HEK293T (cell line): Measurements from ENCODE around the gene COX6B2.

Source experiments
- CTCF ChIA-PET: fragments of 350-600 bp; formaldehyde crosslinking; extraction: SDS; loops from one replicate; lab custom pipeline; 2021; ENCODE audit warnings: antibody characterized with exemption, inconsistent platforms; lab: Yijun Ruan, JAX
- POLR2A ChIA-PET: fragments of 350-600 bp; formaldehyde crosslinking; extraction: SDS; loops from one replicate; lab custom pipeline; 2020; ENCODE audit warnings: antibody characterized with exemption, inconsistent platforms; lab: Yijun Ruan, JAX
- DNase-seq: peaks from one replicate; pipeline ENCODE4 v3.0.0; 2012; ENCODE audit warnings: mixed read lengths; ENCODE audit errors: extremely low spot score
- ARNT ChIP-seq: fragments of 450-650 bp; IDR thresholded peaks from 2 replicates; pipeline ENCODE4 v1.6.1; 2017; ENCODE audit warnings: mild to moderate bottlenecking
- BHLHE40 ChIP-seq: fragments of 450-650 bp; IDR thresholded peaks from 2 replicates; pipeline ENCODE4 v1.6.1; 2016; ENCODE audit warnings: mild to moderate bottlenecking, moderate library complexity, borderline replicate concordance
- CTBP1 ChIP-seq: fragments of 450-650 bp; IDR thresholded peaks from 2 replicates; pipeline ENCODE4 v1.6.1; 2016; ENCODE audit warnings: borderline replicate concordance
- ELF4 ChIP-seq: fragments of 450-650 bp; IDR thresholded peaks from 2 replicates; pipeline ENCODE4 v1.6.1; 2017; ENCODE audit warnings: antibody characterized with exemption
- FOXA1 ChIP-seq: fragments of 450-650 bp; IDR thresholded peaks from 2 replicates; pipeline ENCODE4 v1.6.1; 2016; ENCODE audit warnings: mild to moderate bottlenecking
- FOXK2 ChIP-seq: fragments of 450-650 bp; IDR thresholded peaks from 2 replicates; pipeline ENCODE4 v1.6.1; 2016; ENCODE audit warnings: mild to moderate bottlenecking
- FOXM1 ChIP-seq: fragments of 450-650 bp; IDR thresholded peaks from 2 replicates; pipeline ENCODE4 v1.6.1; 2017; ENCODE audit warnings: mild to moderate bottlenecking, borderline replicate concordance
- HDGF ChIP-seq: fragments of 450-650 bp; IDR thresholded peaks from 2 replicates; pipeline ENCODE4 v1.6.1; 2017; ENCODE audit warnings: antibody characterized with exemption, borderline replicate concordance
- L3MBTL2 ChIP-seq: fragments of 450-650 bp; conservative IDR thresholded peaks from 2 replicates; pipeline ENCODE4 v1.6.1; 2016; ENCODE audit warnings: mild to moderate bottlenecking
- LEF1 ChIP-seq: fragments of 450-650 bp; IDR thresholded peaks from 2 replicates; pipeline ENCODE4 v1.6.1; 2017; ENCODE audit warnings: mild to moderate bottlenecking, borderline replicate concordance
- NFRKB ChIP-seq: fragments of 450-650 bp; IDR thresholded peaks from 2 replicates; pipeline ENCODE4 v1.6.1; 2016; ENCODE audit warnings: mild to moderate bottlenecking, moderate library complexity
- SP1 ChIP-seq: fragments of 450-650 bp; IDR thresholded peaks from 2 replicates; pipeline ENCODE4 v1.6.1; 2017
- SUZ12 ChIP-seq: fragments of 450-650 bp; IDR thresholded peaks from 2 replicates; pipeline ENCODE4 v1.6.1; 2016; ENCODE audit warnings: mild to moderate bottlenecking
- ZNF384 ChIP-seq: fragments of 450-650 bp; IDR thresholded peaks from 2 replicates; pipeline ENCODE4 v1.6.1; 2016
- TF ChIP-seq, protein P1 (sequence below): fragments of 450-650 bp; IDR thresholded peaks from 2 replicates; pipeline ENCODE4 v1.6.1; 2016

COX6B2 gene

DNA sequence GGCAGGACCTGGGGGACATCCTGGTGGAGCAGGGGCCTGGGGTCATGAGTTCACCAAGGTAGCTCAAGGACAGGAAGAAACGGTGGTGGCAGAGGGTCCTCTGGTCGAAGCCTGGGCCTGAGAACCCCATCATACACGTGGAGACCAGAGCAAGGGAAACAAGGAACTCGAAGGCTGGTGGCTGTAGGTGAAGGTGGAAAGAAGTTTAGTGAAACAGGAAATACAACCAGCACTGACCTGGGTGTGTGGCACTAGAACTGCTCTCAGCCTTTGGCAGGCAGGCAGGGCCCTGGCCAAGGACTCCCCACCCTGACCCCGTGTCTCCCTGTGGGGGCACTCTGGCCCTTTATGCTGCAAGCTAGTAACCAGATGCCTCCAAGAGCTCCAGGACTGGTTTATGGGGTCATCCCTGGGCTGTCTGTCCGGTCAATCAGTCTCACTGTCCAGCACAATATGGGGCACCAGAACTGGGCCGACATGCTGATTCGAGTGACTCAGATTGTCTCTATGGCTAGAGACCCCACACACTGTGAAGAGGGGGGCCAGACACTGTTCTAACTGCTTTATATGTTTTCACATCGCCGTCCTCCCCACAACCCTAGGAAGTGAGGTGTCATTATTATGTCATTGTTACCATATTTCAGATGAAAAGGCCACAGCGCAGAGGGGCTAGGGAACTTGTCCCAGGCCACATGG lies 3.8 kb downstream of the COX6B2 start:
- TF ChIP-seq FOXA1: no peak
- TF ChIP-seq BHLHE40: no peak
- no peak for TF ChIP-seq SP1
- TF ChIP-seq ELF4: no peak
- no peak for TF ChIP-seq LEF1
- no peak for TF ChIP-seq FOXM1
- no peak for TF ChIP-seq FOXK2
- TF ChIP-seq L3MBTL2: no peak
- no peak for TF ChIP-seq ARNT
- no peak for TF ChIP-seq SUZ12
- no peak for TF ChIP-seq CTBP1
- no peak for TF ChIP-seq NFRKB
- no peak for TF ChIP-seq HDGF
- no peak for TF ChIP-seq ZNF384
- TF ChIP-seq, protein P1, sequence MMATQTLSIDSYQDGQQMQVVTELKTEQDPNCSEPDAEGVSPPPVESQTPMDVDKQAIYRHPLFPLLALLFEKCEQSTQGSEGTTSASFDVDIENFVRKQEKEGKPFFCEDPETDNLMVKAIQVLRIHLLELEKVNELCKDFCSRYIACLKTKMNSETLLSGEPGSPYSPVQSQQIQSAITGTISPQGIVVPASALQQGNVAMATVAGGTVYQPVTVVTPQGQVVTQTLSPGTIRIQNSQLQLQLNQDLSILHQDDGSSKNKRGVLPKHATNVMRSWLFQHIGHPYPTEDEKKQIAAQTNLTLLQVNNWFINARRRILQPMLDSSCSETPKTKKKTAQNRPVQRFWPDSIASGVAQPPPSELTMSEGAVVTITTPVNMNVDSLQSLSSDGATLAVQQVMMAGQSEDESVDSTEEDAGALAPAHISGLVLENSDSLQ: no peak
- DNase-seq: no peak
- CTCF ChIA-PET: no interaction called here
- POLR2A ChIA-PET: interaction anchor here (0.6 to 3.7 kb wide), 3 partner anchors 12 to 87 kb away, joined by 3 to 27 read pairs (median 3); partner anchors contain the start of gene KMT5C

DNA sequence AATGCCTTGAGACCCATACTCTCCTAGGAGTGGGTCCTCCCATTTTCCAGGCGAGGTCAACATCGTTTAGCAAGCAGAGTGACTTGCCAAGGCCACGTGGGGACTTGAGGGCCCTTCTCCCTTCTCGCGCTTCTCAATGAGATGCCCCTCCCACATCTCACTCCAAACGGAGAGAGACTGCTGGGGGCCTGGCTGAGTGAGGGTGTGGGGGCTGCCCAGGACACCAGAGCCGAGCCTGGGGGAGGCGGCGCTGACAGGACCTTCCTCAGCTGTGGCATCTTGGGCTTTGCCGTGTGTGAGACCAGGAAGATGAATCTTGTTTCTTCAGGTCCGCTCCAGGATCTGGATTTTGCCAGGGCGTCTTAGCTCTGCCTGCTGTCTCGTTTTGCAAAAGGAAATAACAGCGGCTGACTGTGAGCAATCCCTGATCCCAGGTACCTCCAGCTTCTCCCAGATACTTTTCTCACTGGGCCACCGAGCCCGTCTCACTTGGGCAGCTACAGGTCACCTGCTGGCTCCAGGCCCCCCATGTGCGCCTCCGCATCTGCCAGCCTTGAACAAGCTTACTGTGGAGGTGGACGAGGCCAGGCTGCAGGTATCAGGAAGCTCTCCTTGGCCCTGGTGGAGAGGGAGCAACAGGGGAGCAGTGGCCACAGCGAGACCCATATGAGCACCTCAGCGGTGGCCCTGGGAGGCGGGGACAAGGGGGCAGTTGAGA lies 6.0 kb downstream of the COX6B2 start:
- TF ChIP-seq L3MBTL2: peak; percentile 35; the same call in 1 of the 2 replicates
- no peak for TF ChIP-seq NFRKB
- POLR2A ChIA-PET: interaction anchor here (1.2 to 3.7 kb wide), 4 partner anchors 10 to 59 kb away, joined by 5 to 27 read pairs (median 6); partner anchors contain the start of genes KMT5C, TMEM238 and UBE2S
- CTCF ChIA-PET: interaction anchor here (0.5 to 1.4 kb wide), 3 partner anchors 23 to 305 kb away, joined by 3 to 4 read pairs (median 3); no protein-coding TSS in a partner anchor
- DNase-seq: no peak

DNA sequence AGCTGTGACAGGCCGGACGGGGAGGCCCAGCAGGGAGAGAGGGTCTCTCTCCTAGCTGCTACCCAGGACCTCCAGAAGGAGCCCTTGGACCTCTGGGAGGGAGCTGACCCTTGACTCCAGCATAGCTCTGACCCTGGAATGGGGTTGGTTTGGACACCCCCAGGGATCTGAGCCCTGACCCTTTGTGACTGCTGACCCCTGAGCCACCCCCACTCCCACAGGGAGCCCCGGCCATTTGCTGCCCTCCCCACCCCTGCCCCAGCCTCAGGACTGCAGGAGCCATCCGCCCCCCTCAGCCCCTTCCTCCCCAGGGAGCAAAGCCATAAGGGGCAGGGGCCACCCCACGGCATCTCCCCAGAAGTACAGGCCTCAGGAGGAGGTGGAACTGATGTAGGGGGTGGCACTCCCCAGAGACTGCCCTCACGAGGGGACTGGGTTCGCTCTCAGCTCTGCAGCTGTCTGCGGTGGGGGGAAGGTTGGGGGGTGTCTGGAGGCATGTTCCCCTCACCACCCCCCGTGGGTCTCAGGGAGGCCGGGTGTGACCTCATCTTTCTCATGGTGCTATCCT lies 7.0 kb downstream of the COX6B2 start:
- TF ChIP-seq HDGF: no peak
- no peak for TF ChIP-seq CTBP1
- TF ChIP-seq NFRKB: no peak
- TF ChIP-seq FOXM1: no peak
- no peak for TF ChIP-seq BHLHE40
- TF ChIP-seq SUZ12: no peak
- no peak for TF ChIP-seq L3MBTL2
- TF ChIP-seq FOXK2: no peak
- TF ChIP-seq ELF4: no peak
- TF ChIP-seq ARNT: no peak
- no peak for TF ChIP-seq SP1
- POLR2A ChIA-PET: interaction anchor here (0.6 to 3.7 kb wide), 5 partner anchors 9 to 88 kb away, joined by 3 to 27 read pairs (median 6); partner anchors contain the start of genes KMT5C and UBE2S
- no peak for DNase-seq
- CTCF ChIA-PET: no interaction called here

DNA sequence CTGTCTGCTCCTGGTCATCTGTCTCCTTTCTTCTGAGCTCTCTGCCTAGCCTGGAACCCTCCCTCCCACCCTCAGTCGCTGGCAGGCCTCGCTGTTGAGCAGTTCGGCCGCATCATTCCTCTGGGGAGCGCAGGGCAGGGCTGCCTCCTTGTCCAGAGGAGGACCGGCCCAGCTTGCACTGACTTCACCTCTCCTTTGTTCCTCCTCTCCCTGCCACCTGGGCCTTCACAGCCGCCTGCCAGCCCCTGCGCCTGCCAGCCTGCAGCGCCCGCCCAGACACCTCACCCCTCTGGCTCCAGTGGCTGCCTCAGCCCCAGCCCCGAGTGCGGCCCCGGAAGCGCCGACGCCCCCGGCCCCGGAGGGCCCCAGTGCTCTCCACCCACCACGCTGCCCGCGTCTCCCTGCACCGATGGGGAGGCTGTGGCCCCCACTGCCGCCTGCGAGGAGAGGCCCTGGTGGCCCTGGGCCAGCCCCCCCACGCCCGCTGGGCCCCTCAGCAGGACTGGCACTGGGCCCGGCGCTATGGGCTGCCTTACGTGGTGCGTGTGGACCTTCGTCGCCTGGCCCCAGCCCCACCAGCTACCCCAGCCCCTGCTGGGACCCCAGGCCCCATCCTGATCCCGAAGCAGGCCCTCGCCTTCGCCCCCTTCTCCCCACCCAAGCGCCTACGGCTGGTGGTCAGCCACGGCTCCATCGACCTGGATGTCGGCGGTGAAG lies 7.6 kb downstream of the COX6B2 start:
- ChIA-PET CTCF (no interaction called here), POLR2A (interaction anchor here (0.6 to 1.8 kb wide), 4 partner anchors 38 to 87 kb away, joined by 3 to 6 read pairs (median 4); partner anchors contain the start of gene UBE2S)
- TF ChIP-seq NFRKB (no peak), CTBP1 (no peak), LEF1 (no peak), FOXK2 (no peak), ELF4 (no peak), FOXA1 (no peak)
- no peak for DNase-seq

DNA sequence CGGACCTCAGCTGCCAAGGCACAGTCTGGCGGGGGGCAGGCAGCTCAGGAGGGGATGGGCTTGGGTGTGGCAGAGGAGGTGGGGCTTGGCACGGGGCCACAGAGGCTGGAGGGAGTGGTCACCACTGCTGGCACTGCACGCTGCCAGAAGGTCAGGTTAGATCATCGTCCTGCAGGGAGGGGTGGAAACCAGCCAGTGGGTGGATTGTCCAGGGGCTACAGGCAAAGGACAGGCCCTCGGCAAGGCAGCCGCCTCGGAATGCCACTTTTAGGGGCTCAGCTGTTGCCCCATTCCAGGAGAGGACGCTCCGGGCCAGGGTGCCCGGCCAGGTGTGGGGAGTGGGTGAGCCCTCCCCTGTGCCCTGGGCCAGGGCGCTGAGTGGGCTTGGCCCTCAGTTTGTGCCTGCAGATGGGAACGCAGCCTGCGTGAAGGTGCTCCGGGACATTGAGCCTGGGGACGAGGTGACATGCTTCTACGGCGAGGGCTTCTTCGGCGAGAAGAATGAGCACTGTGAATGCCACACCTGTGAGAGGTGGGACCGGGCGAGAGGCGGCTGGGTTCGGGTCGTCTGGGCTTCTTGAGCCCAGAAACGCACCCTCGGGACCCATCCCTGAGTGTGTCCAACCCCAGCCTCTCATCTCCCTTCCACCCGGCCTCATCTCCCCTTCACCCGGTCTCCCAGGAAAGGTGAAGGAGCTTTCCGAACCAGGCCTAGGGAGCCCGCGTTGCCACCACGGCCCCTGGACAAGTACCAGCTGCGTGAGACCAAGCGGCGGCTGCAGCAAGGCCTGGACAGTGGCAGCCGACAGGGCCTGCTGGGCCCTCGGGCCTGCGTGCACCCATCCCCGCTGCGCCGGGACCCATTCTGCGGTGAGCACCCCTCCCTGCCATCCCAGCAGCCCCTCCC lies 8.4 kb downstream of the COX6B2 start:
- ChIA-PET POLR2A (no interaction called here), CTCF (no interaction called here)
- no peak for DNase-seq
- TF ChIP-seq ZNF384: no peak
- TF ChIP-seq CTBP1: no peak
- TF ChIP-seq ELF4: no peak
- TF ChIP-seq, protein P1: no peak
- no peak for TF ChIP-seq ARNT
